Endodermal cell (in vitro differentiated cells): ENCODE data around the gene COIL. TPM values are rescaled to one million over a fixed set of nuclear protein-coding genes. Genes with fewer than 3 reads are reported as not detected.

Experiments used
- DNase-seq: peaks from one replicate; pipeline ENCODE4 v3.0.0-alpha.2; 2017
- H3K27ac ChIP-seq: 2 replicates; pipeline ENCODE4 v1.5.1; 2013; ENCODE audit warnings: mild to moderate bottlenecking, low read depth, low read length, moderate library complexity
- H3K27me3 ChIP-seq: 2 replicates; pipeline ENCODE4 v1.6.1; 2013; ENCODE audit warnings: mild to moderate bottlenecking, low read length, moderate library complexity; ENCODE audit not compliant: insufficient read depth, control insufficient read depth, poor library complexity, severe bottlenecking
- H3K36me3 ChIP-seq: 2 replicates; pipeline ENCODE4 v1.7.0; 2013; ENCODE audit warnings: mild to moderate bottlenecking, low read length, moderate library complexity; ENCODE audit not compliant: control insufficient read depth, insufficient read depth
- H3K4me1 ChIP-seq: one replicate; pipeline ENCODE4 v1.7.0; 2013; ENCODE audit warnings: low read length; ENCODE audit not compliant: control insufficient read depth, insufficient read depth
- H3K4me3 ChIP-seq: 2 replicates; pipeline ENCODE4 v1.5.1; 2013; ENCODE audit warnings: mild to moderate bottlenecking, low read length, moderate library complexity
- H3K9ac ChIP-seq: 2 replicates; pipeline ENCODE4 v1.6.1; 2013; ENCODE audit warnings: mild to moderate bottlenecking, low read length, moderate library complexity; ENCODE audit not compliant: poor library complexity, severe bottlenecking; ENCODE audit errors: extremely low read depth
- H3K9me3 ChIP-seq: 2 replicates; pipeline ENCODE4 v1.6.1; 2013; ENCODE audit warnings: mild to moderate bottlenecking, low read length, moderate library complexity; ENCODE audit not compliant: control insufficient read depth
- H3K27ac Mint-ChIP-seq: 2 replicates; pipeline ENCODE4 v1.8.0; 2020; ENCODE audit warnings: mixed read lengths
- H3K27me3 Mint-ChIP-seq: 2 replicates; pipeline ENCODE4 v1.8.0; 2021; ENCODE audit warnings: mild to moderate bottlenecking, mixed read lengths; ENCODE audit not compliant: insufficient read depth
- H3K36me3 Mint-ChIP-seq: 2 replicates; pipeline ENCODE4 v1.8.0; 2020; ENCODE audit warnings: low read depth, mixed read lengths
- H3K4me1 Mint-ChIP-seq: 2 replicates; pipeline ENCODE4 v1.8.0; 2020; ENCODE audit warnings: mixed read lengths
- H3K4me3 Mint-ChIP-seq: 2 replicates; pipeline ENCODE4 v1.8.0; 2020; ENCODE audit warnings: mild to moderate bottlenecking, moderate library complexity, mixed read lengths
- H3K9me3 Mint-ChIP-seq: 2 replicates; pipeline ENCODE4 v1.8.0; 2020; ENCODE audit warnings: mild to moderate bottlenecking, mixed read lengths
- WGBS, 2 experiments: methylation state at CpG; one replicate each; pipeline versions ENCODE4 v1.1.5 to v1.1.7; 2013; ENCODE audit warnings: missing lambda C conversion rate in 2 of 2, mixed read lengths in 1 of 2; ENCODE audit not compliant: insufficient coverage in 1 of 2, insufficient read length in 1 of 2; 5-methylcytosine and 5-hydroxymethylcytosine counted together
- total RNA-seq, 2 donors: library from RNA; stranded (reverse); fragmentation: NEBNext Ultra II Directional in 1 of 2; extraction: Animal tissue kit (Norgen Biotek cat#: 25700) in 1 of 2; gene quantifications; 2 replicates in 1 of 2; 3 replicates in 1 of 2; pipeline ENCODE4 v1.2.1, GENCODE V29; 2021
- TF ChIP-seq, protein P1 (sequence below): fragments of 200-600 bp; sonication (generic); conservative IDR thresholded peaks from 2 replicates; pipeline ENCODE4 v1.5.0; 2021; ENCODE audit warnings: antibody characterized with exemption, mild to moderate bottlenecking

COIL gene
- total RNA-seq, 2 donors from 2014 or later = 18.2 to 19.2 TPM

DNA sequence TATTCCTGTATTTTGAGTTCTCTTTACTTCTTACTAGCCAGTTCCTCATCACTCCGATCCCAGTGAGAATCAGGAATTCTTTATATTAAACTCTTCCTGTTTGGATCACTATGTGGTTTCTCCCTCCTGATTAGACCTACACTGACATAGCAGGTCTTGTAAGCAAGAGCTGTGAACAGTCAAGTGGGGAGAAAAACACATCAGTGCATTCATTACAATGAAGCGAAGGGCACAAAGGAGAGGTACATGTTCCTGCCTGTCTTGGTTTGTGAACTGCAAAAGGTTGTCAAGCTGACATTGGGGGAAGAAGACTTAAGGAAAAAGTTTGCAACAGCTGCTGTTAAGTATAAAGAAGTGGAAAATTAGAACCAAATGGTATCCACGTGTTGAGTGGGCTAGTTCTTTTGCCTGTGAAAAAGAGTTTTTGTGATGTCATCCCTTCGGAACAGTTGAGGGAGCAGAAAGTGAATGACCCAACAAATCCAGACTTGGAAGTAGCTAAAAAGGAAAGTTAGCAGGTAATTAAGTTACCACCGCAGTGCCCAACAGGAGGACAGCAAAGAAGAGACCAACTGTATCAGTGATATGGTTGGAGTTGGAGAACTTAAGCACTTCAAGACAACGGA lies 24.0 kb downstream of the COIL start:
- Mint-ChIP-seq H3K9me3 (peaks cover 20% of the 10 kb centered on the region), H3K27me3 (no peaks in the 10 kb centered on the region), H3K27ac (no peak overlapping the region), H3K36me3 (peaks cover 79% of the 10 kb centered on the region), H3K4me1 (no peaks in the 10 kb centered on the region), H3K4me3 (no peak overlapping the region)
- 93 to 98% methylated on average over 6 of the region's 6 CpGs for WGBS, 2 experiments
- no peak for DNase-seq
- H3K27ac ChIP-seq = no peak overlapping the region
- no peaks in the 10 kb centered on the region for H3K27me3 ChIP-seq
- no peak overlapping the region for H3K9ac ChIP-seq
- H3K4me3 ChIP-seq = no peak overlapping the region
- no peaks in the 10 kb centered on the region for H3K4me1 ChIP-seq
- peaks cover 20% of the 10 kb centered on the region for H3K9me3 ChIP-seq
- peaks cover 59% of the 10 kb centered on the region for H3K36me3 ChIP-seq
- TF ChIP-seq, protein P1, sequence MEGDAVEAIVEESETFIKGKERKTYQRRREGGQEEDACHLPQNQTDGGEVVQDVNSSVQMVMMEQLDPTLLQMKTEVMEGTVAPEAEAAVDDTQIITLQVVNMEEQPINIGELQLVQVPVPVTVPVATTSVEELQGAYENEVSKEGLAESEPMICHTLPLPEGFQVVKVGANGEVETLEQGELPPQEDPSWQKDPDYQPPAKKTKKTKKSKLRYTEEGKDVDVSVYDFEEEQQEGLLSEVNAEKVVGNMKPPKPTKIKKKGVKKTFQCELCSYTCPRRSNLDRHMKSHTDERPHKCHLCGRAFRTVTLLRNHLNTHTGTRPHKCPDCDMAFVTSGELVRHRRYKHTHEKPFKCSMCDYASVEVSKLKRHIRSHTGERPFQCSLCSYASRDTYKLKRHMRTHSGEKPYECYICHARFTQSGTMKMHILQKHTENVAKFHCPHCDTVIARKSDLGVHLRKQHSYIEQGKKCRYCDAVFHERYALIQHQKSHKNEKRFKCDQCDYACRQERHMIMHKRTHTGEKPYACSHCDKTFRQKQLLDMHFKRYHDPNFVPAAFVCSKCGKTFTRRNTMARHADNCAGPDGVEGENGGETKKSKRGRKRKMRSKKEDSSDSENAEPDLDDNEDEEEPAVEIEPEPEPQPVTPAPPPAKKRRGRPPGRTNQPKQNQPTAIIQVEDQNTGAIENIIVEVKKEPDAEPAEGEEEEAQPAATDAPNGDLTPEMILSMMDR = no peak

DNA sequence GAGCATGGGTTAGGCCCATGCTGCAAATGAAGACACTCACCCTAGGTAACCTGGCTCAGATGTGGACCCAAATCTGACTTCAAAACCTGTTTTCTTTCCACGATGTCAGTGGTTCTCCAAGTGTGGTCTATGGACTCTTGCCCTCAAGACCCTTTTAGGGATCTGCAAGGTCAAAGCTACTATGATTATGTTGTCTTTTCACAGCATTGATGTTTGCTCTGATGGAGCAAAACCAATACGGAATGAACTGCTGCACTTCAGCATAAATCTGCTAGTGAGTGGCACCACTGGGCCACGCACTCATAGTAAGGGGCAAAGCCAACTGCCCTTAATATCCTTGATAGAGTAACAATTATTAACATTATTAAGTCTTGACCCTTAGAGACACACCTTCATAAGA lies 25.4 kb downstream of the COIL start:
- H3K4me1 Mint-ChIP-seq = no peaks in the 10 kb centered on the region
- Histone ChIP-seq H3K27me3 (no peaks in the 10 kb centered on the region), H3K4me3 (no peak overlapping the region), H3K9me3 (peaks cover 34% of the 10 kb centered on the region), H3K4me1 (no peaks in the 10 kb centered on the region), H3K36me3 (peaks cover 51% of the 10 kb centered on the region), H3K9ac (no peak overlapping the region), H3K27ac (no peak overlapping the region)
- H3K4me3 Mint-ChIP-seq = no peak overlapping the region
- 91 to 100% methylated on average over 1 to 3 of the region's 3 CpGs for WGBS, 2 experiments
- no peaks in the 10 kb centered on the region for H3K27me3 Mint-ChIP-seq
- TF ChIP-seq, protein P1 = no peak
- peaks cover 34% of the 10 kb centered on the region for H3K9me3 Mint-ChIP-seq
- H3K36me3 Mint-ChIP-seq = peaks cover 69% of the 10 kb centered on the region
- no peak overlapping the region for H3K27ac Mint-ChIP-seq
- DNase-seq = no peak

DNA sequence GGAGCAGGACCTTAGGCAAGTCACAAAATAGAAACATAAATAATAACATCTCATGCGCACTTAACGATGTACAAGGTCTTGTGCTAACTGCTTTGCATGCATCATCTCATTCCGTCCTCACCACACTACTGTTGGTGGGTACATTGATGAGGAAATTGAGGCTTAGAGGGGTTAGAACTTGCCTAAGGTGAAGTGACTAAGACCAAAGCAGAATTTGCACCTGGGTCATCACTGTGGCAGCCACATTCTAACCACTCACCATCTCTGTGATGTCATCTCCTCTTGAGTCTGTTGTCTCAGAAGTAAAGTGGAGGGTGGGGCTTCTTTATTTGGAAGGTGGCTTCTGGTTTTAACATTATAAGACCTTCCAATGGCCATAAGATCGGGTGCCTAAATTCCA lies 26.6 kb downstream of the COIL start:
- no peak for DNase-seq
- Mint-ChIP-seq H3K27ac (no peak overlapping the region), H3K36me3 (peaks cover 64% of the 10 kb centered on the region), H3K4me3 (no peak overlapping the region), H3K4me1 (no peaks in the 10 kb centered on the region), H3K27me3 (no peaks in the 10 kb centered on the region), H3K9me3 (peaks cover 45% of the 10 kb centered on the region)
- Histone ChIP-seq H3K36me3 (peaks cover 51% of the 10 kb centered on the region), H3K4me3 (no peak overlapping the region), H3K27ac (no peak overlapping the region), H3K9ac (no peak overlapping the region), H3K4me1 (no peaks in the 10 kb centered on the region), H3K9me3 (peaks cover 44% of the 10 kb centered on the region), H3K27me3 (no peaks in the 10 kb centered on the region)
- WGBS, 2 experiments = 95 to 100% methylated on average over 1 to 4 of the region's 4 CpGs
- TF ChIP-seq, protein P1 = no peak
